Activated CD4-positive, alpha-beta T cell treated with anti-CD3 and anti-CD28 coated beads, Interleukin-10, Interleukin-2, amounts not matched to agents 100 ng/mL and 50 ng/mL, durations not matched to agents 16 hours and 8 hours (primary cell): Measurements from ENCODE around the gene NOX3.
"Not testable (repeated sequence)": the region's sequence is repeated elsewhere in the genome, so short reads cannot be mapped to it uniquely, and the experiment has no call there.

Source experiments
- DNase-seq: peaks from one replicate; pipeline ENCODE4 v3.0.0-alpha.2; 2020

Gene NOX3

GRCh38 chr6:155455766-155456165 lies at the start of gene NOX3:
Gene NOX3, minus strand, starts transcription at chr6:155455839. Its CDS starts 39 bp downstream, at chr6:155455800.
- no peak for DNase-seq

GRCh38 chr6:155504848-155505607 lies 49.4 kb upstream of the NOX3 start:
- DNase-seq, result no peak

GRCh38 chr6:155502393-155502792 lies 46.8 kb upstream of the NOX3 start:
- no peak for DNase-seq

- DNase-seq, result no peak
These were observed 43.9 kb upstream of the NOX3 start for GRCh38 chr6:155499574-155499973.

- no peak for DNase-seq
These were observed 42.7 kb upstream of the NOX3 start for GRCh38 chr6:155498370-155498769.

- DNase-seq, result peak; percentile 2
These were observed 41.6 kb upstream of the NOX3 start for GRCh38 chr6:155497273-155497672.

- DNase-seq, result no peak
These were observed 39.6 kb upstream of the NOX3 start for GRCh38 chr6:155495011-155495768.

- peak; percentile 65 for DNase-seq
These were observed 38.1 kb upstream of the NOX3 start for GRCh38 chr6:155493694-155494143.

- no peak for DNase-seq
These were observed 37.5 kb upstream of the NOX3 start for GRCh38 chr6:155493026-155493693.

- no peak for DNase-seq
These were observed 36.6 kb upstream of the NOX3 start for GRCh38 chr6:155492061-155492735.

GRCh38 chr6:155491421-155491820 lies 35.8 kb upstream of the NOX3 start:
- DNase-seq, result no peak

- not testable (repeated sequence) for DNase-seq
These were observed 32.6 kb upstream of the NOX3 start for GRCh38 chr6:155488197-155488596.

GRCh38 chr6:155487371-155488130 lies 31.9 kb upstream of the NOX3 start:
- DNase-seq, result no peak

GRCh38 chr6:155486721-155487294 lies 31.2 kb upstream of the NOX3 start:
- no peak for DNase-seq

GRCh38 chr6:155485756-155486155 lies 30.1 kb upstream of the NOX3 start:
- DNase-seq, result no peak

GRCh38 chr6:155483858-155484257 lies 28.2 kb upstream of the NOX3 start:
- no peak for DNase-seq

- DNase-seq, result no peak
These were observed 25.6 kb upstream of the NOX3 start for GRCh38 chr6:155481215-155481614.

- DNase-seq, result no peak
These were observed 18.1 kb upstream of the NOX3 start for GRCh38 chr6:155473741-155474140.

- DNase-seq, result no peak
These were observed 17.2 kb upstream of the NOX3 start for GRCh38 chr6:155472886-155473285.

- not testable (repeated sequence) for DNase-seq
These were observed 15.5 kb upstream of the NOX3 start for GRCh38 chr6:155470979-155471616.

GRCh38 chr6:155468543-155468942 lies 12.9 kb upstream of the NOX3 start:
- not testable (repeated sequence) for DNase-seq
